ENCODE measurements around the gene GMPR2.
A peak's percentile ranks its signal among the peaks of the same experiment; 100 is the strongest.
"Not testable (repeated sequence)": the region's sequence is repeated elsewhere in the genome, so short reads cannot be mapped to it uniquely, and the experiment has no call there.

Gene GMPR2

DNA sequence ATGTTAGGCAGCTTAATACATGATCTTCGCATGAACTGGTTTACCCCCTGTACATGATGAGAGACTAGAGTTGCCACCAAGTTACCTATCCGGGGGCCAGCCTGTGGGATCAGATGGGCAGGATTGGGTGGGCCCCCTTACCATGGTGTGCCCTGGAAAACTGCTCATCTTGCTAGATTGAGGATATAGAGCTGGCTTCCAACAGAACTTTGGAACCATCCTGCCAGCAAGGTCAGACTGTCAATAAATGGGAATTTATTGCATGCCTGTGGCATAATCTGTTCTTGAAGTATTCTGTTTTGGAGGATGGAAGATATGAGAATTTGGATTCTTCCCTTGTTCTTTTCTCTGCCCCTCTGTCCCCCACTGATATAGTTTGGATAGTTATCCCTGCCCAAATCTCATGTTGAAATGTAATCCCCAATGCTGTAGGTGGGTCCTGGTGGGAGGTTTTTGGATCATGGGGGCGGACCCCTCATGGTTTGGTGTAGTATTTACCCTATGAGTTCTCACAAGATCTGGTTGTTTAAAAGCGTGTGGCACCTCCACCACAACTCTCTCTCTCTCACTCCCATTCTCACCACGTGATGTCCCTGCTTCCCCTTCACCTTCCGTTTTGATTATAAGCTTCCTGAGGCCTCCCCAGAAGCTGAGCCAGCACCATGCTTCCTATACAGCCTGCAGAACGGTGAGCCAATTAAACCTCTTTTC, 33.8 kb upstream of the GMPR2 start:
- no peak for DNase-seq (ENCODE audit: low read depth, low spot score)

DNA sequence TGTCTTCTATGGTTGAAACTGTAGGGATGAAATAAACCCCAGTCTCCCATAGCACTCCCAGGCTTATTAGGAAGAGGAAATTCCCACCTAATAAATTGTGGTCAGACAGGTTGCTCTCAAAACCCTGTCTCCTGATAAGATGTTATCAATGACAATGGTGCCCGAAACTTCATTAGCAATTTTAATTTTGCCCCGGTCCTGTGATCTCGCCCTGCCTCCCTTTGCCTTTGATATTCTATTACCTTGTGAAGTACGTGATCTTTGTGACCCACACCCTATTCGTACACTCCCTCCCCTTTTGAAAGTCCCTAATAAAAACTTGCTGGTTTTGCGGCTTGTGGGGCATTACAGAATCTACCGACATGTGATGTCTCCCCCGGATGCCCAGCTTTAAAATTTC, 30.2 kb upstream of the GMPR2 start:
- DNase-seq (ENCODE audit: low read depth, low spot score): not testable (repeated sequence)

GRCh38 chr14:24203249-24203886, 29.4 kb upstream of the GMPR2 start:
- not testable (repeated sequence) for DNase-seq (ENCODE audit: low read depth, low spot score)

DNA sequence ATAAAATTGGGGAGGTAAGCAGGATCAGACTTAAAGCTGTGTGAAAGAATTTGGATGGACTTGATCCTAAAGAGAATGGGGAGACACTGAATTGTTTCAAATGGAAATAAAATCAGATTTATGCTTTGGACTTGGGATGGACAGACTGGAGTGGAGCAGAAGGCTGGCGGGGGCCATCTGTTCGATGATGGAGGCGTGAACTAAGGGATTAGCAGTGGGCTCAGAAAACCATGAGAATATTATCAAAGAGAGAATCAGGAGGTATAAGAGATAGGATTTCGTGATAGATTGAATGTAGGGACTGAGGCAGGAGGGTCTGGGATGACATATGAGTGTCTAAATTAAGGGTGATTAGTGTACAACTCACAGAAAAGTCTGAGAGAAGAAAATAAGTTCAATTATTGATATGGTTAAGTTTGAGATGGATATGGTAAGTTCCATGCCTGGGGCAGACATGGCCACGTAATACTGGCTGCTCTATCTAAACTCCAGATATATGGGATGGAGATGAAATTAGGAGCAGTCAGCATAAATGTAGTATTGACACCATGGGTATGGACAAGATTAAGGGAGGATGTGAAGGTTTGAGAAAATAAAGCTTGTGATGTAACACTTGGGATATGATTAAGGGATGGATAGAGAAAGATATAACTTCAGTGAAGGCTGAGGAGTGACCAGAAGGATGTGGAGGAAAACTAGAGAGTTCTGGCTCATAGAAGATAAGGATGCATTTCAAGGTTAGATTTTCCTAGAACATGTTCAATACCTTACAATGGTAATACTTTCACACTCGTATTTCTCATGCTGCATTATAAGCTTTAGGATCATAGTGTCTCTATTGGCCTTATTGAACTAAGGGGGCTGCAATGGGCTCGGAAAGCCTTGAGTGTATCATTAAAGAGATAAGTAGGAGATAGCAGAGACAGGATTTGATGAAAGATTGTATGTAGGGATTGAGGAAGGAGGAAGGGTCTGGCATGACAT, 28.3 kb upstream of the GMPR2 start:
- DNase-seq (ENCODE audit: low read depth, low spot score): no peak

DNA sequence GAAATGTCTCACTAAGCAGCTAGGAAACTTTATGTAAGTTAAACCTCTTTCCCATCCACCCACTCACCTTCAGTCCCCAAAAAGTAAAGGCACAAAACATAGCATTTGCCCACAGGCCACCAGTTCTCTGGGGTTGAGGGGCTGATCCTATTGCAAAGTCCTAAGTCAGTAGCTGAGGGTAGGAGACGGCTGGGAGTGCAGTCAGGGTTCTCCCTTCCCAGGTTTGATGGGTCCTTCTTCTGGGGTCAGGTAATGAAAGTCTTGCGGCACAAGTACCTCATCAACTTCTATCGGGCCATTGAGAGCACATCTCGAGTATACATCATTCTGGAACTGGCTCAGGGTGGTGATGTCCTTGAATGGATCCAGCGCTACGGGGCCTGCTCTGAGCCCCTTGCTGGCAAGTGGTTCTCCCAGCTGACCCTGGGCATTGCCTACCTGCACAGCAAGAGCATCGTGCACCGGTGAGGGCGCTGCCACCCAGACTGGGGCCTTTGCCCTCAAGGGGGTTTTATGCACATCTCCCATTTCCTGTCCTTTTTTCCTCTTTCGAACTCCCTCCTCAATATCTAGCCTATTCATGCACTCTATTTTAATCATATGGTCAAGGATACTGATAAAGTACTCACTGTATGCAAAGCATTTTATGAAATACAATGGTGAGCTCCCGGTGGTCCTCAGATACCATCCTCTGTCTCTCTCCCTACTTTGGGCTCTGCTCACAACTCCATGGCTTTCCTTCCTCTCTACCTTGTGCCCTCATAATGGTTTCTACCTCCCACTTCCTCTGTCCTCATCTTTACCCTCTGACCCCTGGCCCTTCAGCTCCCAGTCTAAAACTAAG, 26.2 kb upstream of the GMPR2 start:
- DNase-seq (ENCODE audit: low read depth, low spot score): no peak

- no peak for DNase-seq (ENCODE audit: low read depth, low spot score)
Observed at GRCh38 chr14:24207104-24207551, 25.6 kb upstream of the GMPR2 start.

- DNase-seq (ENCODE audit: low read depth, low spot score): no peak
Observed at GRCh38 chr14:24207625-24208024, 25.1 kb upstream of the GMPR2 start.

- DNase-seq (ENCODE audit: low read depth, low spot score): no peak
Observed at GRCh38 chr14:24211311-24211710, 21.4 kb upstream of the GMPR2 start.

GRCh38 chr14:24212924-24213865, 19.5 kb upstream of the GMPR2 start, which contains the start of gene CHMP4A:
Gene CHMP4A, minus strand, starts transcription at chr14:24213488. Its CDS starts 49 bp downstream, at chr14:24213439.
- DNase-seq (ENCODE audit: low read depth, low spot score): peak; percentile 99

GRCh38 chr14:24213866-24214662, 18.7 kb upstream of the GMPR2 start:
- no peak for DNase-seq (ENCODE audit: low read depth, low spot score)

- peak; percentile 95 for DNase-seq (ENCODE audit: low read depth, low spot score)
Observed at GRCh38 chr14:24215495-24216344, 17.0 kb upstream of the GMPR2 start, which contains the start of gene MDP1. Gene MDP1, minus strand, starts transcription at chr14:24216066. Its CDS starts 111 bp downstream, at chr14:24215955.

GRCh38 chr14:24216345-24216699, 16.4 kb upstream of the GMPR2 start:
- no peak for DNase-seq (ENCODE audit: low read depth, low spot score)

- not testable (repeated sequence) for DNase-seq (ENCODE audit: low read depth, low spot score)
Observed at GRCh38 chr14:24216876-24217275, 15.9 kb upstream of the GMPR2 start.

DNA sequence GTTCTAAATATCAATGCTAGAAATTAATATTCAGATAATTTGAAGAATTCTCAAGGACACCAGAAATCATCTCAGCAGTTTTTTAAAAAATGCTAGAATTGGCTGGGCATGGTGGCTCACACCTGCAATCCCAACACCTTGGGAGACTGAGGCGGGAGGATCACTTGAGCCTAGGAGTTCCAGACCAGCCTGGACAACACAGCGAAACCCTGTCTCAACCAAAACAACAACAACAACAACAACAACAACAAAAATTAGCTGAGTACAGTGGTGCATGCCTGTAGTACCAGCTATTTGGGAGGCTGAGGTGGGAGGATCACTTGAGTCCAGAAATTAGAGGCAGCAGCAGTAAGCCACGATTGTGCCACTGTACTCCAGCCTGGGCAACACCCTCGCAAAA, 13.6 kb upstream of the GMPR2 start:
- no peak for DNase-seq (ENCODE audit: low read depth, low spot score)

GRCh38 chr14:24219521-24219920, 13.2 kb upstream of the GMPR2 start:
- DNase-seq (ENCODE audit: low read depth, low spot score): no peak

DNA sequence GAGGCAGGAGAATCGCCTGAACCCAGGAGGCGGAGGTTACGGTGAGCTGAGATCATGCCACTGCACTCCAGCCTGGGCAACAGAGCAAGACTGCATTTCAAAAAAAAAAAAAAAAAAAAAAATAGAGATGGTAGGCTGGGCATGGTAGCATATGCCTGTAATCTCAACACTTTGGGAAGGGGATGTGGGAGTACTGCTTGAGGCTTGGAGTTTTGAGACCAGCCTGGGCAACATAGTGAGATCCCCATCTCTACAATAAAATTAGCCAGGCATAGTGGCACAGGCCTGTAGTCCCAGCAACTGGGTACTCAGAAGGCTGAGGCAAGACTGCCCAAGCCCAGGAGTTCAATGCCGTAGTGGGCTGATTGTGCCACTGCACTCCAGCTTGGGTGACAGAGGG, 9.7 kb upstream of the GMPR2 start:
- not testable (repeated sequence) for DNase-seq (ENCODE audit: low read depth, low spot score)

- peak; percentile 64 for DNase-seq (ENCODE audit: low read depth, low spot score)
Observed at GRCh38 chr14:24224618-24225071, 8.1 kb upstream of the GMPR2 start.

DNA sequence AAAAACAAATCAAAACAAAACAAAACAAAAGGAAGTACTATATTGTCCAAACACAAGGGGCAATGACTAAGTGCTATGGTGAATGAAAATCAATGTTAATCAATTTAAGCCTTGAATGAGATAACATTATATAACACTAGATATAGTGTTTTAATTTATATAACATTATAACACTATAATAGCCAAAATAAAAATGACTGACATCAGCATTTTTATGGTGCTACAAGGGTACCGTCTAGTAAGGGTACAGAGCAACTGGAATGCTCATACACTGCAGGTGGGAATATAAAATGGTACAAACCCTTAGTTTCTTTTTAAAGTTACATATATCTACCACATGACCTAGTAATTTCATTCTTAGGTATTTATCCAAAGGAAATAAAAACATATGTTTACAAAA, 6.3 kb upstream of the GMPR2 start:
- no peak for DNase-seq (ENCODE audit: low read depth, low spot score)

Data from astrocyte of the hippocampus (primary cell).